Motor neuron (in vitro differentiated cells): ENCODE measurements around the gene SNX8. TPM values are rescaled to one million over a fixed set of nuclear protein-coding genes. Genes with fewer than 3 reads are reported as not detected.

ENCODE experiments used
- ATAC-seq, 8 experiments: fragments of 200-7000 bp; cut with Tn5 transposase; replicated peaks in 6 of 8; 2 replicates each; pipeline ENCODE4 v1.8.0; 2021; ENCODE audit warnings: mild to moderate bottlenecking in 8 of 8, moderate library complexity in 8 of 8
- H3K27ac ChIP-seq, 2 donors: fragments of 250-450 bp; sonication (Bioruptor Pico); 2 replicates each; pipeline ENCODE4 v1.9.0; 2021; ENCODE audit warnings: antibody characterized with exemption in 2 of 2, mild to moderate bottlenecking in 2 of 2, moderate library complexity in 1 of 2
- H3K4me1 ChIP-seq, 2 donors: fragments of 250-450 bp; sonication (Bioruptor Pico); replicated peaks in 1 of 2; 2 replicates each; pipeline ENCODE4 v1.6.1; 2021; ENCODE audit warnings: antibody characterized with exemption in 2 of 2, mild to moderate bottlenecking in 2 of 2, moderate library complexity in 1 of 2
- H3K4me3 ChIP-seq, 5 donors: fragments of 250-450 bp; sonication (Bioruptor Pico); 2 replicates each; pipeline ENCODE4 v1.9.0; 2021; ENCODE audit warnings: antibody characterized with exemption in 5 of 5, mild to moderate bottlenecking in 5 of 5, moderate library complexity in 4 of 5
- WGBS, 10 experiments: fragments of 450-650 bp; shearing (Covaris generic); methylation state at CpG; one replicate each; pipeline ENCODE4 v1.0.0; 2022; 5-methylcytosine and 5-hydroxymethylcytosine counted together
- in situ Hi-C, 9 experiments: fragments of 400-800 bp; cut with MboI; loops; one replicate each; pipeline ENCODE4 v1.15.0; 2021; ENCODE audit warnings: low sequenced_read_pairs in 9 of 9, low pct_unique_long_range_greater_than_20kb in 2 of 9; ENCODE audit not compliant: unreplicated experiment in 9 of 9
- total RNA-seq, 8 experiments: library from RNA; unstranded; fragments of 300-600 nt; gene quantifications; 2 replicates each; pipeline versions ENCODE4 v1.2.3 to v1.2.4, GENCODE V29; 2022

SNX8 gene
- total RNA-seq, 8 experiments from 2014 or later: 2.8 to 10.3 (median 6.9) TPM

DNA sequence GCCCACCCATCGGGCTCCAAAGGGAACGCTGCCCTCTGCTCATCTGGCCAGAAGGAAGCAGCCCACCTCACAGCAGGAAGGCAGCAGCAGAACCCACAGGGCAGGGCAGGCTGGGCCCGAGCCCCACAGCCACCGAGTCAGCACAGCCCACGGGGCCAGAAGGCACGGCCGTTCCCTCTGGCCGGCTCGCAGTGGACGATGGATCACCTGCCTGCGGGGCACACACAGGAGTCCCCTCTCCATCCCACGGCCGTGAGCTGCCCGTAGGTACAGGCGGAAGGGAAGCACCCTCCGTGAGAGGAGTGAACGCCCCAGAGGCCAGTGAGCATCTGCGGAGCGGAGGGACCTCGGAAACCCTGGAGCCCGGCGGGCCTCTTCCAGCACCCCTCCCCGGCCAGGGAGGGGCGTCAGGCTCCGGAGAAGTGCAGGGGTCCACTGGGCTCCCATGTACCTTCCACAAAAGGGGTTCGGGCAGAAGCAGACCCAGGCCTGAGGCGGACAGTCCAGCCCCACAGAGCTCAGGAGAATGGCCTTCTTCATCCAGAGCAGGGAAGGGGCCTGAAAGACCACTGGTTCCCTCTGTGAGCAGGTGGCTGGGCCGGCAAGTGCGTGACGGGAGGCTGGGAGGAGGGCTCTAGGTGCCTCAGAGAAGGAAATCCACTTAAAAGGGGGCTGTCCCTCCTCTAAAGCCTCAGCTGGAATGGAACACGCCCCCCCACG, 60.6 kb downstream of the SNX8 start:
- in situ Hi-C loops: no loop called here
- 80 to 97% (median 94%) methylated on average over 1 to 13 of the region's 32 CpGs; no CpG with 5 or more reads in 6 of the 10 experiments for WGBS, 10 experiments
- Histone ChIP-seq H3K27ac (no peak overlapping the region), H3K4me1 (no peaks in the 10 kb centered on the region), H3K4me3 (no peak overlapping the region)
- ATAC-seq: no peak

DNA sequence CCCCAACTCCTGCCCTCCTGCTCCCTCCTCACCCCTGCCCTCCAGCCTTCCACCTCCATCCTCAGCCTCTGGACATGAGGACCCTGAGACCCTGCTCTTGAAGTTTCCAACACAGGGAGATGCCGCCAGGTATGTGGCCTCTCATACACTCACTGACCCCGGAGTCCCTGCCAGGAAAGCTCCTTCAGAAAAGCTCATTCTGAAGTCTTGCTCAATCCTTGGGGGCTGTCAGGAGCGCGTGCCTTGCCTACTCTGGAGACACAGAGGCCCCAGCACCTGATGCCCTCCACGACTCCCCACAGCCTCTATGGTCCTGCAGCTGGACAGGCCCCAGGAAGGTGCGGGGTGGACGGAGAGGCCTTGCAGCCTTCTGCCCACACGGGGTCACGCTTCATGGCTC, 61.2 kb downstream of the SNX8 start:
- in situ Hi-C loops: no loop called here
- H3K27ac ChIP-seq: no peak overlapping the region
- no peak overlapping the region for H3K4me3 ChIP-seq
- 91 to 100% methylated on average over 2 to 6 of the region's 9 CpGs; no CpG with 5 or more reads in 8 of the 10 experiments for WGBS, 10 experiments
- ATAC-seq: no peak
- H3K4me1 ChIP-seq: no peaks in the 10 kb centered on the region

DNA sequence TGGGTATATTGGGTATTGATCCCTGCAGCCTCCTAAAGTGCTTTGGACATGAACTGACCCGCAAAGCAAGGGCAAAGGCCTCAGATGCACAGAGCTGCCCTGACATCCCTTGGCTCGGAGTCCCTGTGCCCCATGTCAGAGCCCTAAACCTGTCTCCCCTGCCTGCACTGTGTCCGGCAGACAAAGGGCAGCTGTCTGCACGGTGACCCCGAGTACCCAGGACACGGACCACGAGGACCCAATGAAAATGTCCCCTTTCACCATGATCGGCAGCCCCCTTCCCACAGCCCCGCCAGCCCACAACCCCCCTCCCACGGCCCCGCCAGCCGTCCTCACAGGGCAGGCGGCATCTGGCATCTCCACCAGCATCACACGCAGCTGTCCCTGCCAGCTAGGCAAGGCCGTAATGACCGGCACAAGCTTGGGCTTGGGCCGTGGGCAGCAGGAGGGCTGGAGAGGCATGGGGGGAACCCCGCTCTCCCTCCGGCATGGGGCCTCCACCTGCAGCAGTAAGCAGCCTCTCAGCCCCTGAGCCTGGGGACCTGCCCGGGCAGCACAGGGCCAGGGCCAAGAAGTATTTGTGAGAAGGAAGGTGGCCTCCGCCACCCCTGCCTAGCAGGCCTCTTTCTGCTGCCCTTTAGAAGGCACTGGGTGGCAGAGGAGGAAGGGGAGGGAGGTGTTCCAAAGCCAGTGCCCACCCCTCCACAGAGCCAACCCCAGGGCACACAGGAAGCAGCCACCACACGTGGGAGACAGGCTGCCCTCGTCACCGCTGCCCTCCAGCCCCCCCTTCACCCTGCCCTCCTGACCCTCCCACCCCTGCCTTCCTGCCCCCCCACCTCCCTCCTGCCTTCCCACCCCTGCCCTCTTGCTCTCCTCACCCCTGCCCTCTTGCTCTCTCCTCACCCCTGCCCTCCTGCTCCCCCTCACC, 62.1 kb downstream of the SNX8 start:
- Histone ChIP-seq H3K4me3 (no peak overlapping the region), H3K27ac (no peak overlapping the region), H3K4me1 (no peaks in the 10 kb centered on the region)
- ATAC-seq: no peak
- 80 to 100% (median 94%) methylated on average over 1 to 5 of the region's 24 CpGs; no CpG with 5 or more reads in 6 of the 10 experiments for WGBS, 10 experiments
- in situ Hi-C loops: no loop called here

DNA sequence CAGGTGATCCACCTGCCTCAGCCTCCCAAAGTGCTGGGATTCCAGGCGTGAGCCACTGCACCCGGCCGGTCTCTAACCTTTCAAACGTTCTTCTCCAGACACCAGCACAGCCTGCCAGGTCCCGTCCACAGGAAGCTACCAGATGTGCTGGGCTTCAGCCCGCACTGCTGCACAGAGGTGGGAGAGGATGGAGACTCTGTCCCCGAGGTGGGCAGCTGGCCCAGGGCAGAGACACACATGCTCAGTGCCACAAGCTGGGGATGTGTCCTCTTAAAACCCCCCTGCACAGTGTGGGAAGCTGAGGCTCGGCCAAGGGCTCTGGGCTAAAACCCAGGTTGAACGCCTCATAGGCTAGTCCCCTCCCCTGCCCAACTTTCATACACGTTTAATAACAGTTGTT, 62.9 kb downstream of the SNX8 start:
- Histone ChIP-seq H3K4me3 (no peak overlapping the region), H3K27ac (no peak overlapping the region), H3K4me1 (no peaks in the 10 kb centered on the region)
- ATAC-seq: no peak
- in situ Hi-C loops: no loop called here
- 63 to 100% (median 83%) methylated on average over 1 to 9 of the region's 10 CpGs; no CpG with 5 or more reads in 5 of the 10 experiments for WGBS, 10 experiments

DNA sequence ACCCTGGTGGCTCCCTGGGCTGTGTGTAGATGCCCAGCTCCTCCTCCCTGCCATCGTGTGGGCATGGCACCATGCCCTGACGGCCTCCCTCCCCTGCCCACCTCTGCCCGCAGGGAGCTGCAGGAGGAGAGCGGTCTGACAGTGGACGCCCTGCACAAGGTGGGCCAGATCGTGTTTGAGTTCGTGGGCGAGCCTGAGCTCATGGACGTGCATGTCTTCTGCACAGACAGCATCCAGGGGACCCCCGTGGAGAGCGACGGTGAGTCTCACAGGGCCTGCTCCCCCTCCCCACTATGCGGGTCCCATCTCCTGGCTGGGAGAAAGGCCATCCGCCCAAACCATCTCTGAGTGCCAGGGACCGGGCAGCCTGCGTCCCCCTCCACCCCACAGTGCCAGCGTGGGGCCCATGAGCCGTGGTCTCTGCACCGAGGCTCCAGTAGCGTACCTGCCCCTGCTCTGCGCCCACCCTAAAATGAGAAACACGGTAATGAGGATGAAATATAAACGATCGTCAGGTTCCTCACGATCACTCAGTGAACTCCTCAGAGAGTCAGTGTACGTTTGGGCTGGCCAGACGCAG, 64.4 kb downstream of the SNX8 start:
- in situ Hi-C loops: loop anchor here in 1 of 9 experiments (25.0 kb wide), 1 partner anchor 588 kb away; the partner anchor contains the start of gene ELFN1
- 73 to 100% (median 79%) methylated on average over 3 to 9 of the region's 27 CpGs; no CpG with 5 or more reads in 6 of the 10 experiments for whole genome bisulfite sequencing, 10 experiments
- Histone ChIP-seq H3K4me3 (no peak overlapping the region), H3K27ac (no peak overlapping the region), H3K4me1 (no peaks in the 10 kb centered on the region)
- ATAC-seq: no peak

DNA sequence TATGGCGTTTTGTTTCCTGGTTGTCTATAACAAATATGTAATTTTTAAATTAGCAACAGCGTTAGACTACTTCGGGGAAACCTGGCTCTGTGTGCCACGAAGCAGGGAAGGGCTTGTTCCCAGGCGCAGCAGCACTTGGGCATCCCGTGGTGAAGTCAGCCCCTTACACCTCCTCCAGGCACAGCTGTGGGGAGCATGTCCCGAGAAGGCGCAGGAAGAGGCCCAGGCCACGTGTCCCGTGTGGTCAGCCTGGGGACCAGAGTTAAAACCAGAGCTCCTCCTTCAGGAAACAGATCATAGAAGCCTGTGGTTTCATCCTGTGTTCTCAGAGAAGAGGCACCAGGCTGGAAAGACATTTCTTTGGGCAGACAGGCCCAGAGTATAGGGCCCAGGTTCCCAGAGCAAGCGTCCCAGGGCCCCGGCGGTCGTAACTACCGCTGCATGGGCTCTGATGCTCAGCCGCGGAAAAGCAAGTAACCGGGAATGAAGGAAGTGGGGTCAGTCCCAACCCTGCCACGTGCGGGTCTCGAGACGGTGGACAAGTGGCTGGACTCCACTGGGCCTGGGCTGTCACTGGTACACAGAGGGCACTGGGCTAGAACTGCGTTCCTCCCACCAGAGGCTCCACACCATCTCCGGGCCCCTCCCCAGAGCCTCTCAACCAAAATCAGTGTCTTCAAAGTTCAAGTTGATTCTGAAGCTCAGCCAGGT, 65.1 kb downstream of the SNX8 start:
- Histone ChIP-seq H3K4me1 (no peaks in the 10 kb centered on the region), H3K27ac (no peak overlapping the region), H3K4me3 (no peak overlapping the region)
- ATAC-seq: peak in 6 of 8 experiments; percentile 35 to 97 (median 66)
- 3 to 100% (median 58%) methylated on average over 1 to 21 of the region's 24 CpGs; no CpG with 5 or more reads in 1 of the 10 experiments for WGBS, 10 experiments
- in situ Hi-C loops: loop anchor here in 1 of 9 experiments (25.0 kb wide), 1 partner anchor 587 kb away; the partner anchor contains the start of gene ELFN1

DNA sequence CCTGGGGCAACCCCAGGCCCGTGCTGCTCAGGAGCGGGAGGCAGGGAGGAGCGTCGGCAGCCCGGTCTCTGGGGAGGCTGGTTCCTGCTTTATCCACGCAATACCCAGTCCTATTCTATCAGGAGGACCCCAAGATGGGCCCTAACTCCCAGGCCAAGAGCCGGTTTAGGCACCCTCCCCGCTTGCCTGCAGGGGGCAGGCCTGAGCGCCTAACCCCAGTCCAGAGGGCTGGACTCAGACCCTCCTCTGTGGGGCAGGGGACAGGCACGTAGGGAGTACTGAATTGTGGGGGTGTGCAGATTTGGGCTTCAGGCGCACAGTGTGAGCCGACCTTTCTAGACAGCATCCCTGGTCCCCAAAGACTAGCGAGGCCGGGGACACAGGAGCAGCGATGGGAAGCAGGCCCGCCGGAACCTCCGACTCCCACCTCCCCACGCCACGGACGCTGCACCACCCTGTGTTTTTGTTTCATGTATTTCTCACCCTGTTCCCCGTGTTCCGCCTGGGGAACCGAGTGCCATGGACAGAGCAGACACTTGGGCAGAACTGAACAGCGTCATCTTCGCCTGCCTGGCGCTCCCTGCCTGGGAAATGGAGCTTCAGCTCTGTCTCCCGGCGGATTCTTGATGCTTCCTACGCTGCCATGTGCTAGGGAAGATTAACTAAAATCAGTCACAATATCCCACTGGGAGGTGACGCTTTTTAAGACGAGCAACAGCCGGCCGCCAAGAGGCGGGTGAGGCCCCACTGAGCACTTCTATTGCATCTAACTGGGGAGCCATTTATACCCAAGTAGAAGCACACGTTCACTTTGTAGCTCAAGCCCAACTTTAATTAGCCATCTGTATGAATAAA, 66.9 kb downstream of the SNX8 start:
- in situ Hi-C loops: loop anchor here in 1 of 9 experiments (25.0 kb wide), 1 partner anchor 585 kb away; the partner anchor contains the start of gene ELFN1
- 0 to 100% (median 76%) methylated on average over 1 to 15 of the region's 36 CpGs for WGBS, 10 experiments
- Histone ChIP-seq H3K4me3 (no peak overlapping the region), H3K4me1 (peaks cover 3 to 4% of the 10 kb centered on the region in 2 donors), H3K27ac (no peak overlapping the region)
- ATAC-seq: peak in 7 of 8 experiments; percentile 4 to 49 (median 39)

DNA sequence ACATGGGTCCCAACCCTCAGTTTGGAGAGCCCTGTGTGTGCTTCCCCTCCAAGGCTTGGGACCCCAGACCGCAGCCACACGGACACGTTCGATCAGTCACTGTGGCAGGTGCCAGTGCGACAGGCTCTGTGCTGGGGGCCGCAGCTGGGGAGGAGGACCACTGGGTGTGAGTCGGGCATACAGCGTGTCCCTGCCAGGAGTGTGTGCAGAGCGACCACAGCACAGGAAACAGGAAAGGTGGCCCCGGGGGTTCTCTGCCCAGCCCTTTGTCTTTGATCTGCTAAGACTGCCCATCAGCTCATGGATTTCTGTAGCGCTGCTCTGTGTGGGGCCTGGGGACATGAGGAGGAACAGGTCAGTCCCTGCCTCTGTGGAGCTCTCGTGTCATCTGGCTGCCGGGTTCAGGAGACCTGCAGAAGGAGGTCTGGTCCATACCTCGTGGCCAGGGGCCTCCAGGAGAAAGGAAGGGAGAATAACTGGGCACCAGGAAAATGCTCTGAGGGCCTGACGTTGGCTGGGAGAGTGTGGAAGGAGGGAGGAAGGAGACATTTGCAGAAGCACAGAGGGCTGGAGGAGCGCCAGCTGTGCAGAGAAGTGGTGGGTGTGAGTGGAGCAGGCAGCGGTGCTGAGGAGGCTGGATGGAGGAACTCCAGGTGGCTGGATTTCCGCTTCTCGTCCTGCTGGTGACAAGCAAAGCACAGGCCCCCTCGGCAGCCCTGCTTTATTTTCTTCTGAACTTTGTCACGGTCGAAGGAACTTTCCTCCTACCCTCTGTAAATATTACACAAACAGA, 68.2 kb downstream of the SNX8 start:
- 10 to 100% (median 83%) methylated on average over 1 to 8 of the region's 22 CpGs; no CpG with 5 or more reads in 3 of the 10 experiments for WGBS, 10 experiments
- Histone ChIP-seq H3K27ac (no peak overlapping the region), H3K4me3 (no peak overlapping the region), H3K4me1 (peaks cover 5 to 6% of the 10 kb centered on the region in 2 donors)
- ATAC-seq: no peak
- in situ Hi-C loops: loop anchor here in 1 of 9 experiments (25.0 kb wide), 1 partner anchor 584 kb away; the partner anchor contains the start of gene ELFN1

DNA sequence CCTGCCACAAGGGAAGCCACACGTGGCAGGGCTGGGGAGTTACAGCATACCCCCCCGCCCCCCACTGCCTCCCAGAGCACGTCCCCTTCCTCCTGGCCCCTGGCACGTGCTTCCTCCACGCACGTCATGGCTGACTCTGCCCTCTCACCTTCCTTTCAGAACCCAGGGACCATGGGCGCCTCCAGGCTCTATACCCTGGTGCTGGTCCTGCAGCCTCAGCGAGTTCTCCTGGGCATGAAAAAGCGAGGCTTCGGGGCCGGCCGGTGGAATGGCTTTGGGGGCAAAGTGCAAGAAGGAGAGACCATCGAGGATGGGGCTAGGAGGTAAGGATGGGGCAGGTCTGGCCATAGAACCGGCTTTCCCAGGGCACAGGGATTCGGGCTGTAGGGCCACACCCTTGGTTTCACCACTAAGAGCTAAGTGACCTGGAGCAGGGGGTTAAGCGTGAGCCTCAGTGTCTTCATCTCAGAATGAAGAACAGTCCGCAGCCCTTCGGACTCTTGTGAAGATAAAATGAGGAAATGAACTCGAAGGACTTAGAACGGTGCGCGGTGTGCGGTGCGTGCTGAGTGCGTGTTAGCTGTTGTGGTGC, 69.7 kb downstream of the SNX8 start:
- ATAC-seq: no peak

DNA sequence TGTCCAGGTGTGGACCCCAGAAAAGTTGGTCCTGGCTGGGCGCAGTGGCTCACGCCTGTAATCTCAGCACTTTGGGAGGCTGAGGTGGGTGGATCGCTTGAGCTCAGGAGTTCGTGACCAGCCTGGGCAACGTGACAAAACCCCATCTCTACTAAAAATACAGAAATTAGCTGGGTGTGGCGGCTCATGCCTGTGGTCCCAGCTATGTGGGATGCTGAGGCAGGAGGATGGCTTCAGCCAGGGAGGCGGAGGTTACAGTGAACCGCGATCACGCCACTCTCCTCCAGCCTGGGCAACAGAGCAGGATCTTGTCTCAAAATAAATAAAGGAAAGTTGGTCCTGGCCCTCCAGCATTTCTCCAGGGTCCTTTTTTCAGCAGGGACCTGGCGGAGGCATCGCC, 70.8 kb downstream of the SNX8 start:
- WGBS, 10 experiments: 79 to 96% (median 90%) methylated on average over 4 to 10 of the region's 12 CpGs; no CpG with 5 or more reads in 5 of the 10 experiments
- ATAC-seq: no peak
- Histone ChIP-seq H3K27ac (no peak overlapping the region), H3K4me1 (peaks cover 6 to 10% of the 10 kb centered on the region in 2 donors), H3K4me3 (peak overlapping the region in 1 of 5 donors; percentile 96)
- in situ Hi-C loops: loop anchor here in 1 of 9 experiments (25.0 kb wide), 1 partner anchor 581 kb away; the partner anchor contains the start of gene ELFN1

More for the DNA sequence above, 69.7 kb downstream of the SNX8 start:
- H3K27ac ChIP-seq: no peak overlapping the region
- in situ Hi-C loops: loop anchor here in 1 of 9 experiments (25.0 kb wide), 1 partner anchor 582 kb away; the partner anchor contains the start of gene ELFN1
- peaks cover 6 to 10% of the 10 kb centered on the region in 2 donors for H3K4me1 ChIP-seq
- WGBS, 10 experiments: 79 to 96% (median 93%) methylated on average over 3 to 9 of the region's 25 CpGs; no CpG with 5 or more reads in 3 of the 10 experiments
- no peak overlapping the region for H3K4me3 ChIP-seq
